HFFc6 (cell line): ENCODE results near the gene RNU5D-1. TPM values are rescaled to one million over a fixed set of nuclear protein-coding genes. Genes with fewer than 3 reads are reported as not detected.

Experiments used
- DNase-seq: peaks from one replicate; pipeline ENCODE4 v3.0.0-alpha.2; 2018
- H3K27ac Mint-ChIP-seq: 2 replicates; pipeline ENCODE4 v1.8.0; 2020; ENCODE audit warnings: mild to moderate bottlenecking, mixed read lengths
- H3K27me3 Mint-ChIP-seq: 2 replicates; pipeline ENCODE4 v1.8.0; 2021; ENCODE audit warnings: mild to moderate bottlenecking, moderate library complexity, mixed read lengths; ENCODE audit not compliant: insufficient read depth
- H3K36me3 Mint-ChIP-seq: 2 replicates; pipeline ENCODE4 v1.8.0; 2021; ENCODE audit warnings: low read depth, mixed read lengths
- H3K4me1 Mint-ChIP-seq: 2 replicates; pipeline ENCODE4 v1.8.0; 2020; ENCODE audit warnings: low read depth, mixed read lengths
- H3K4me3 Mint-ChIP-seq: 2 replicates; pipeline ENCODE4 v1.8.0; 2020; ENCODE audit warnings: mild to moderate bottlenecking, moderate library complexity, mixed read lengths
- H3K9me3 Mint-ChIP-seq: 2 replicates; pipeline ENCODE4 v1.8.0; 2020; ENCODE audit warnings: mild to moderate bottlenecking, mixed read lengths
- CTCF ChIP-seq: fragments of 200-600 bp; sonication (generic); IDR thresholded peaks from 2 replicates; pipeline ENCODE4 v1.5.0; 2021; ENCODE audit warnings: antibody characterized with exemption, mild to moderate bottlenecking
- total RNA-seq, 6 experiments: library from RNA; stranded (reverse); fragmentation: NEBNext Ultra II Directional; extraction: Animal tissue kit (Norgen Biotek cat#: 25700); gene quantifications; 2 replicates in 1 of 6; 3 replicates in 5 of 6; pipeline ENCODE4 v1.2.3, GENCODE V29; 2021

The RNU5D-1 gene
- total RNA-seq, 6 experiments from 2014 or later = not detected

- Mint-ChIP-seq H3K4me3 (no peak overlapping the region), H3K36me3 (no peaks in the 10 kb centered on the region), H3K9me3 (no peaks in the 10 kb centered on the region), H3K27me3 (peaks cover 7% of the 10 kb centered on the region), H3K4me1 (no peaks in the 10 kb centered on the region; the same call in 1 of the 2 replicates), H3K27ac (no peak overlapping the region)
- DNase-seq = no peak
- no peak for TF ChIP-seq CTCF
Measured at GRCh38 chr1:44685881-44686280, 45.1 kb downstream of the RNU5D-1 start.

DNA sequence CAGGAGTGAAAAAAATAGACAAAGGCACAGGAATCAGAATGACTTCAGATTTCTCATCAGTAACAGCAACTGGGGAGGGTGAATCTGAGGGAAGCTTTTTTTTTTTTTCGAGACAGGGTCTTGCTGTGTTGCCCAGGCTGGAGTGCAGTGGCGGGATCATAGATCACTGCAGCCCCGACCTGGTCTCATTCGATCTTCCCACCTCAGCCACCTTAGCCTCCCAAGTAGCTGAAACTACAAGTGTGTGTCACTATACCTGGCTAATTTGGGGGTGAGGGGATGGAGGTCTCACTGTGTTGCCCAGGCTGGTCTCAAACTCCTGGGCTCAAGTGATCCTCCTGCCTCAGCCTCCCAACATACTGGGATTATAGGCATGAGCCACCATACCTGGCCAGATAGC, 45.8 kb downstream of the RNU5D-1 start:
- Mint-ChIP-seq H3K27ac (no peak overlapping the region), H3K9me3 (no peaks in the 10 kb centered on the region), H3K27me3 (peaks cover 7% of the 10 kb centered on the region), H3K36me3 (no peaks in the 10 kb centered on the region), H3K4me1 (no peaks in the 10 kb centered on the region; the same call in 1 of the 2 replicates), H3K4me3 (no peak overlapping the region)
- no peak for DNase-seq
- TF ChIP-seq CTCF = no peak

GRCh38 chr1:44684525-44684924, 46.4 kb downstream of the RNU5D-1 start:
- H3K9me3 Mint-ChIP-seq = no peaks in the 10 kb centered on the region
- peaks cover 6% of the 10 kb centered on the region; the same call in 1 of the 2 replicates for H3K27me3 Mint-ChIP-seq
- no peak overlapping the region for H3K27ac Mint-ChIP-seq
- no peaks in the 10 kb centered on the region; the same call in 1 of the 2 replicates for H3K36me3 Mint-ChIP-seq
- no peak for TF ChIP-seq CTCF
- H3K4me3 Mint-ChIP-seq = no peak overlapping the region
- no peak for DNase-seq
- no peaks in the 10 kb centered on the region; the same call in 1 of the 2 replicates for H3K4me1 Mint-ChIP-seq

DNA sequence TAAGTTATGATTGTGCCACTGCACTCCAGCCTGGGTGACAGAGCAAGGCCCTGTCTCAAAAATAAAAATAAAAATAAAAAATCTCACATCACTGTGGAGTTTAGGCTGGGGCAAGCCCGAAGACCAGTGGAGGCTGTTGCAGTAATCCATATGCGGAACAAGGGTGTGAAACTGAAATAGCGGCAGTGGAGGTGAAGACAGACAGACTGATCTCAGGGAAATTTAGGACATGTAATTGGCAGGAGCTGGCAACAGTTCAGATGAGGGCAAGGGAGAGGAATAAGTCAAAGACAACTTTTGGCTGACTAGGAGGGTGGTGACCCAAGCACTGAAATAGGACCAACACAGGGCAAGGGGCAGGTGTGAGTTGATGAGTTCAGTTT, 48.1 kb downstream of the RNU5D-1 start:
- Mint-ChIP-seq H3K36me3 (no peaks in the 10 kb centered on the region; the same call in 1 of the 2 replicates), H3K27me3 (peaks cover 4% of the 10 kb centered on the region; the same call in 1 of the 2 replicates), H3K4me3 (no peak overlapping the region), H3K27ac (no peak overlapping the region), H3K4me1 (no peaks in the 10 kb centered on the region; the same call in 1 of the 2 replicates), H3K9me3 (no peaks in the 10 kb centered on the region)
- no peak for TF ChIP-seq CTCF
- no peak for DNase-seq

GRCh38 chr1:44681905-44682882, 48.8 kb downstream of the RNU5D-1 start:
- no peaks in the 10 kb centered on the region for H3K9me3 Mint-ChIP-seq
- no peak for TF ChIP-seq CTCF
- no peak for DNase-seq
- no peaks in the 10 kb centered on the region; the same call in 1 of the 2 replicates for H3K36me3 Mint-ChIP-seq
- no peak overlapping the region for H3K27ac Mint-ChIP-seq
- no peak overlapping the region for H3K4me3 Mint-ChIP-seq
- H3K4me1 Mint-ChIP-seq = no peaks in the 10 kb centered on the region; the same call in 1 of the 2 replicates
- H3K27me3 Mint-ChIP-seq = peaks cover 4% of the 10 kb centered on the region; the same call in 1 of the 2 replicates

Other genes with a start within 250 kb of the RNU5D-1 start
- 1 to 10 TPM; 3.2 to 5.0 (median 4.4) TPM for gene TMEM53, start 56.7 kb downstream of the RNU5D-1 start, total RNA-seq
- gene ARMH1, start 56.5 kb downstream of the RNU5D-1 start, total RNA-seq = under 1 TPM in 4 of 6 experiments, not detected in 2; 0.14 to 0.41 (median 0.32) TPM
- gene KIF2C, start 8.7 kb upstream of the RNU5D-1 start, total RNA-seq = 10 to 100 TPM; 15.6 to 48.5 (median 43.3) TPM
- 1,000 to 10,000 TPM; 1,518 to 1,745 (median 1,633) TPM for gene RPS8, start 44.4 kb upstream of the RNU5D-1 start, total RNA-seq
- under 1 TPM; 0.09 to 0.23 (median 0.12) TPM for gene BEST4, start 57.0 kb upstream of the RNU5D-1 start, total RNA-seq
- 10 to 100 TPM; 37.1 to 44.6 (median 39.2) TPM for gene PLK3, start 69.2 kb upstream of the RNU5D-1 start, total RNA-seq
- under 1 TPM in 1 of 6 experiments, not detected in 5; 0.46 TPM for gene DYNLT4, start 76.2 kb upstream of the RNU5D-1 start, total RNA-seq
- gene BTBD19, start 77.4 kb upstream of the RNU5D-1 start, total RNA-seq = 10 to 100 TPM; 12.2 to 21.4 (median 13.9) TPM
- under 1 TPM; 0.37 to 0.81 (median 0.61) TPM for gene PTCH2, start 112.1 kb upstream of the RNU5D-1 start, total RNA-seq